ENCODE measurements around the gene PIRT.
"Not testable (repeated sequence)": the region's sequence is repeated elsewhere in the genome, so short reads cannot be mapped to it uniquely, and the experiment has no call there.

PIRT gene

DNA sequence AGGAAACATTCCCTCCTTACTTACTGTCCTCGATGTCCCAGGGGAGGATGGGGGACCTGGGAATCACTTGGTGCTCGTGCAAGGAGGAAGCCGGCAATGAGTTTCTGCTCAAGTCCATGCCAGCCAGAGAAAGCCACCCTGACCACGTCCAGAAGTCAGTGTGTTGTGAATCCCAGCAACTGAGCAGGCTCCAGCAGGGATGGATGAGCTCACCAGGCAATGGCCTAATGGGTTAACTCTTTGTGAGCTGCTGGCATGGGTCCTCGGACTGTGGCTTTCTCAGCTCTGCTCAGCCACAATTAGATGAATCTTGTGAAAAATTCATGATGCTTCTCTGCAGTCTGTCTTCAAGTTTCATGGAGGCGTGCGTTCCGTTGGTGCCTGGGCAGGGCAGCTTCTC lies at the start of gene PIRT:
Gene PIRT, minus strand, starts transcription at position 167 of the 400 bp plus-strand sequence. CDS start 12,442 bp downstream, outside the sequence.
- DNase-seq (ENCODE audit: low read depth, low spot score): no peak

GRCh38 chr17:10881959-10882358 lies 44.1 kb upstream of the PIRT start:
- no peak for DNase-seq (ENCODE audit: low read depth, low spot score)

- DNase-seq (ENCODE audit: low read depth, low spot score): no peak
Measured at GRCh38 chr17:10879190-10879836, 41.4 kb upstream of the PIRT start.

DNA sequence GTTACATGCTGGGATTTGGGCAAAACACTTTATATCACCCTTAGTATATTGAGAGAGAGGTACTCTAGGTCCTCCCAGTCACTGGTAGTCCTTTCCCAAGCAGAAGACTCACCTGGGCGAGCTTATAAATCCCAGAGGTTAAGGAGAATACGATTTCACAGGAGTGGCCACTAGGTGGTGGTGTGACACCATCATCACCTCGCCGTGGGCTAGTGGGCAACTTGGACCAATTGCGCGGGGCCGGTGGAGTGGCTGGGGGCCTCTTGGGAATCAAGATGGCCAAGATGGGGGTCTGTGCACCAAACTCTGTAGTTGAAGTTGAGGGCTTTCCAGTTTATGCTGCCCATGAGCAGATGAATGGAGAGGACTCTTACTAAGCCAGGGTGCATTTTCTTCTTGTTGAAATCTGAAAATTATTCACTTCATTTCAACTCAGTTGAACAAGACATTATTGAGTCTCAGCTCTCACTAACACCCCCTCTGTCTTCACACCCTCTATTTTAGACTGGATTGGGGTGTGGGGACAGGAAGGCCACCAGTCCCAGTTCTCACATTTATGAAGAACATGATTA lies 38.2 kb upstream of the PIRT start:
- no peak for DNase-seq (ENCODE audit: low read depth, low spot score)

DNA sequence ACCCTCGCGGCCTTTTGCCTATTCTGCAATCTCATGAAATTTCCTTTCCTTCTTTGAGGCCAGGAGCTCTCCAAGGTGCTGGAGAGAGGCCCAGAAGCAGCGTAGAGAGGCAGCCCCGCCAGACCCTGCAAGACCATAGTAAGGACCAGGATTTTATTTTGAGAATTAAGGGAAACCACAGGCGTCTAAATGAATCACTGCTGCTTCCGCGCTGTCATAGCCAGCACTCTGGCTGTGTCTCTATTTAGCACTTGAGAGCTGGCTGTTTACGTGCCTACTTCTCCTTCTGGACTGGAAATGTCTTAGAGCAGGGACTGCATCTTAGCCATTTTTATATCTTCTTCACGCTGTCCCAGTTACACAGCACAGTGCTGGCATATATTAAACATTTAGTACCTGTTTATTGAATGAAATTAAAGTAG lies 37.6 kb upstream of the PIRT start:
- DNase-seq (ENCODE audit: low read depth, low spot score): no peak

- no peak for DNase-seq (ENCODE audit: low read depth, low spot score)
Measured at GRCh38 chr17:10871914-10872313, 34.0 kb upstream of the PIRT start.

- no peak for DNase-seq (ENCODE audit: low read depth, low spot score)
Measured at GRCh38 chr17:10870336-10871050, 32.6 kb upstream of the PIRT start.

DNA sequence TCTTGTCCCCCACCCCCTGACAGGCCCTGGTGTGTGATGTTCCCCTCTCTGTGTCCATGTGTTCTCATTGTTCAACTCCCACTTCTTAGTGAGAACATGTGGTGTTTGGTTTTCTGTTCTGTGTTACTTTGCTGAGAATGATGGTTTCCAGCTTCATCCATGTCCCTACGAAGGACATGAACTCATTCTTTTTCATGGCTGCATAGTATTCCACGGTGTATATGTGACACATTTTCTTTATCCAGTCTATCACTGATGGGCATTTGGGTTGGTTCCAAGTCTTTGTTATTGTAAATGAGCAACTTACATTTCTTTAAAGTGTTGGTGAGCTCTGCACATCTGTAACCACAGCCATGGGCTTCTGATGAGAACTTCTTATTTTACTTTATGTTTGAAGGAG lies 30.9 kb upstream of the PIRT start:
- DNase-seq (ENCODE audit: low read depth, low spot score): not testable (repeated sequence)

DNA sequence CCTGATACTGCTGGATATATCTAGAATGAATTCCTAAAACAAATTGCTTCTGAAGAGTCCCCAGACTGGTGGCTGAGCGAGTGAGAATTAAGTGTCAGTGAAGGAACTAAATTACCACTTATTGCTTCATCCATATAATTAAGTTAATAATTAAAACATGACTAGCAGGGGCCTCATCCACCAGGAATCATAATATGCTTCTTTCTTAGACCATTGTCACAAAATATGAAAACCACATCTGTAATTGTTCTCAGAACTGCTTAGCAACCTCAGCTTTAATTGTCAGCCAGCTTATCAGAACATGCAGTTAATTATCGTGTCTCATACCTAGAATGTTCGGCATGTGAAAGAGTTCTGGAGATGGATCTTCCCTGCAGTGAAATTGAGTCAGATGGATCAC lies 21.2 kb upstream of the PIRT start:
- no peak for DNase-seq (ENCODE audit: low read depth, low spot score)

DNA sequence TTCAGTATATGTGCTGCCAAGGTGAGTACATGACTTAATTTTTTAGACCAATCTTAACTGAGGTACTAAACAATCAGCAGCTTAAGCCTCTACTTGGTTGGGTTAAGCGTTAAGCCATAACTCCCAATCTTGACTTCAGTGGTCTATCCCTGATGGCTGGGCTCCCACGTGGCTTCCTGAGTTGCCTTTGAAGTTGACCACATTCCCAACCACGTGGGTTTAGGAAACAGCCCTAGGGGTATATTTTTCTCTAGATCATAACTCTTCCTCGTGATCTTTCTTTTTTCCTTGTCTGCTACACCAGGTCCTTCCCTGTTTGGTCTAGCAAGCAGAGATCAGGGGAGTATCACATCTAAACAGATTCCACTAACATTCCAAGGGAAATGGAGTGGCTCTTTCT lies 20.1 kb upstream of the PIRT start:
- DNase-seq (ENCODE audit: low read depth, low spot score): no peak

DNA sequence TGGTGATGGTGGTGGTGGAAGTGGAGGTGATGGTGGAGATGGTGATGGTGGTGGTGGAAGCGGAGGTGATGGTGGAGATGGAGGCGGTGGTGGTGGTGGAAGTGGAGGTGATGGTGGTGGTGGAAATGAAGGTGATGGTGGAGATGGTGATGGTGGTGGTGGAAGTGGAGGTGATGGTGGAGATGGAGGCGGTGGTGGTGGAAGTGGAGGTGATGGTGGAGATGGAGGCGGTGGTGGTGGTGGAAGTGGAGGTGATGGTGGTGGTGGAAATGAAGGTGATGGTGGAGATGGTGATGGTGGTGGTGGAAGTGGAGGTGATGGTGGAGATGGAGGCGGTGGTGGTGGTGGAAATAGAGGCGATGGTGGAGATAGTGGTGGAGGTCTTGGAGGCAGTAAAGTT lies 8.7 kb upstream of the PIRT start:
- DNase-seq (ENCODE audit: low read depth, low spot score): not testable (repeated sequence)

GRCh38 chr17:10845388-10845751 lies 7.5 kb upstream of the PIRT start:
- no peak for DNase-seq (ENCODE audit: low read depth, low spot score)

- DNase-seq (ENCODE audit: low read depth, low spot score): peak; percentile 54
Measured at GRCh38 chr17:10844621-10845387, 6.9 kb upstream of the PIRT start.

DNA sequence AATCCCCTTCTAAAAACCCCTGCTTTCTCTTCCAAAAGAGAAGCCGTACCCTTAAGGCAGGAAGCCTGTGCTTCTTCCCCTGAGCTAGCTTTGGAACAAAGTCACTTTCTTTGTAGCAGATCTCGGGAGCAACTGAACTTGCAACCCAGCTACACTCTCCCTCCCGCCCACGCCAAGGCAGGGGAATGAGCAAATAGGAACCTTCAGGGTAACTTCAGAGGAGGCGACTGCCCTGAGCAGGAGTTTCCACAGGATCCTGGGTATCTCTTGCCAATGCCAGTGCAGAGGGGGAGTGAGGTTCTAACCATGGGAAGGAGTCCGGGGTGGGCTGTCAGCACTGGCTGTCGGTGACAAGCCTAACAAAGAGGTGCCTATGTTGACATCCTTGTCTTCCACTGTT lies 5.9 kb upstream of the PIRT start:
- no peak for DNase-seq (ENCODE audit: low read depth, low spot score)

DNA sequence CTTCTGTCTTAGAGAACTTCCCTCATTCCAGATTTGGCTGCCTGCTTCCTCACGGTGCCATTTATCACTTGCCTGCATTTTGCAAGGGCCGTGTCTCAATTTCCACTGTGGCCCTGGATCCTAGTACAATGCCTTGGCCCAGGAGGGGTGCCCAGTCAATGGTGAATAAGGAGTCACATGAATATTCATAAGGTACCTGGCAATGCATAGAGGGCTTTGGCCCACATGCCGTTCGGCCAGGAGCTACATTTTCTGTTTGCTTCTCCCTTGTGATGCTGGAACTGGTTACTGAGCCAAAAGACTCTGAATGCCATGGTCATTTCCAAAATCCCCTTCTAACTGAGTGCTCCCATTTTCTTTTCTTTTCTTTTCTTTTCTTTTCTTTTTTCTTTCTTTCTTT lies 4.8 kb upstream of the PIRT start:
- no peak for DNase-seq (ENCODE audit: low read depth, low spot score)

- DNase-seq (ENCODE audit: low read depth, low spot score): no peak
Measured at GRCh38 chr17:10838682-10839081, 795 bp upstream of the PIRT start.

- DNase-seq (ENCODE audit: low read depth, low spot score): no peak
Measured at GRCh38 chr17:10836966-10837590, 809 bp downstream of the PIRT start.

DNA sequence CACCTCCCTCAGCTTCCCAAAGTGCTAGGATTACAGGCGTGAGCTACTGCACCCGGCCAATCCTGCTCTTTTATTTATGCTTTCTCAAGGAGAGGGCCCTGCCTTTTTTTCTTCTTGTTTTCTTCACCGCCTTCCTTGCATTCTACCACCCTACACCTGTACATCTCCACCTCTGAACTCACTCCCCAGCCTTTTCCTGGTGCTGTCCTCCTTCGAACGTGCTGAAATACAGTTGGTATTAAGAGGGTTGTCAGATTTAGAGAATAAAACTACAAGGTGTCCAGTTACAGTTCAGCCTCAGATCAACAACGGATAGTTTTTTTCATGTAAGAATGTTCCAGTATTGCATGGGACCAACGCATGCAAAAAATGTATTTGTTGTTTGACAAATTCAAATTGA lies 1.7 kb downstream of the PIRT start:
- DNase-seq (ENCODE audit: low read depth, low spot score): no peak

DNA sequence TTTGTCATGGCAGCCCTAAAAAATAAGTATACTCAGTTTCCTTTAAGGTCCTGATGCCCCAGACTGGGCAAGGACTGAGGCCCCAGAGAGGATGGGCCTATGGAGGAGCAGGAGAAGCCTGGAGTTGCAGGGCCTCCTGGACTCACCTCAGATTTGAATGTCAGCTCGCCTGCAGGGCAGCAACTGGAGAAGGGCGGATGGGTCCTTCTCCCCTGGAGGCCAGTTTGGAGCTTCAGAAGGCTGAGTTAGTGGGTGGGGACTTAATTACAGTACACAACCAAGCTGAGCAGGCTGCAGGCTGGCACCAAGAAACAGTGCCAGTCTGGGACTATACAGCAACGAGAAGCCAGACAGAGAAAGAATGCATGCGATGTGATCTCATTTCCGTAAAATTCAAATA lies 6.2 kb downstream of the PIRT start:
- no peak for DNase-seq (ENCODE audit: low read depth, low spot score)

GRCh38 chr17:10827898-10828552 lies 9.9 kb downstream of the PIRT start:
- no peak for DNase-seq (ENCODE audit: low read depth, low spot score)

GRCh38 chr17:10824874-10825273 lies 13.0 kb downstream of the PIRT start:
- DNase-seq (ENCODE audit: low read depth, low spot score): no peak
